Brain microvascular endothelial cell (primary cell): Measurements from ENCODE around the gene RBPJL.
A peak's percentile ranks its signal among the peaks of the same experiment; 100 is the strongest.

ENCODE experiments used
- DNase-seq: peaks from one replicate; pipeline ENCODE4 v3.0.0-alpha.2; 2020
- H3K27ac ChIP-seq: fragments of 250-450 bp; sonication (Bioruptor Pico); 2 replicates; pipeline ENCODE4 v1.5.1; 2020; ENCODE audit warnings: mild to moderate bottlenecking, moderate library complexity
- H3K27me3 ChIP-seq: fragments of 250-450 bp; sonication (Bioruptor Pico); replicated peaks from 2 replicates; pipeline ENCODE4 v1.5.1; 2020; ENCODE audit warnings: mild to moderate bottlenecking
- H3K36me3 ChIP-seq: fragments of 250-450 bp; sonication (Bioruptor Pico); replicated peaks from 2 replicates; pipeline ENCODE4 v1.5.1; 2020; ENCODE audit warnings: mild to moderate bottlenecking
- H3K4me3 ChIP-seq: 2 replicates; pipeline ENCODE4 v1.5.1; 2011; ENCODE audit warnings: low read depth, mild to moderate bottlenecking, control low read depth, low read length, moderate library complexity
- in situ Hi-C: cut with HindIII; loops from 2 replicates; pipeline ENCODE4 v1.10.0; 2017; ENCODE audit warnings: low sequenced_read_pairs, low pct_ligation_motif_present
- TF ChIP-seq, protein P1 (sequence below): IDR thresholded peaks from 2 replicates; pipeline ENCODE4 v1.5.1; 2011; ENCODE audit warnings: low read depth, mild to moderate bottlenecking, moderate library complexity, low read length, control low read depth, inconsistent platforms; ENCODE audit errors: missing control alignments

The RBPJL gene

GRCh38 chr20:45289942-45290676, 16.5 kb upstream of the RBPJL start:
- in situ Hi-C loops = no loop called here
- Histone ChIP-seq H3K36me3 (no peaks in the 10 kb centered on the region), H3K4me3 (no peak overlapping the region), H3K27me3 (no peaks in the 10 kb centered on the region), H3K27ac (no peak overlapping the region)
- no peak for DNase-seq
- TF ChIP-seq, protein P1, sequence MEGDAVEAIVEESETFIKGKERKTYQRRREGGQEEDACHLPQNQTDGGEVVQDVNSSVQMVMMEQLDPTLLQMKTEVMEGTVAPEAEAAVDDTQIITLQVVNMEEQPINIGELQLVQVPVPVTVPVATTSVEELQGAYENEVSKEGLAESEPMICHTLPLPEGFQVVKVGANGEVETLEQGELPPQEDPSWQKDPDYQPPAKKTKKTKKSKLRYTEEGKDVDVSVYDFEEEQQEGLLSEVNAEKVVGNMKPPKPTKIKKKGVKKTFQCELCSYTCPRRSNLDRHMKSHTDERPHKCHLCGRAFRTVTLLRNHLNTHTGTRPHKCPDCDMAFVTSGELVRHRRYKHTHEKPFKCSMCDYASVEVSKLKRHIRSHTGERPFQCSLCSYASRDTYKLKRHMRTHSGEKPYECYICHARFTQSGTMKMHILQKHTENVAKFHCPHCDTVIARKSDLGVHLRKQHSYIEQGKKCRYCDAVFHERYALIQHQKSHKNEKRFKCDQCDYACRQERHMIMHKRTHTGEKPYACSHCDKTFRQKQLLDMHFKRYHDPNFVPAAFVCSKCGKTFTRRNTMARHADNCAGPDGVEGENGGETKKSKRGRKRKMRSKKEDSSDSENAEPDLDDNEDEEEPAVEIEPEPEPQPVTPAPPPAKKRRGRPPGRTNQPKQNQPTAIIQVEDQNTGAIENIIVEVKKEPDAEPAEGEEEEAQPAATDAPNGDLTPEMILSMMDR = no peak

DNA sequence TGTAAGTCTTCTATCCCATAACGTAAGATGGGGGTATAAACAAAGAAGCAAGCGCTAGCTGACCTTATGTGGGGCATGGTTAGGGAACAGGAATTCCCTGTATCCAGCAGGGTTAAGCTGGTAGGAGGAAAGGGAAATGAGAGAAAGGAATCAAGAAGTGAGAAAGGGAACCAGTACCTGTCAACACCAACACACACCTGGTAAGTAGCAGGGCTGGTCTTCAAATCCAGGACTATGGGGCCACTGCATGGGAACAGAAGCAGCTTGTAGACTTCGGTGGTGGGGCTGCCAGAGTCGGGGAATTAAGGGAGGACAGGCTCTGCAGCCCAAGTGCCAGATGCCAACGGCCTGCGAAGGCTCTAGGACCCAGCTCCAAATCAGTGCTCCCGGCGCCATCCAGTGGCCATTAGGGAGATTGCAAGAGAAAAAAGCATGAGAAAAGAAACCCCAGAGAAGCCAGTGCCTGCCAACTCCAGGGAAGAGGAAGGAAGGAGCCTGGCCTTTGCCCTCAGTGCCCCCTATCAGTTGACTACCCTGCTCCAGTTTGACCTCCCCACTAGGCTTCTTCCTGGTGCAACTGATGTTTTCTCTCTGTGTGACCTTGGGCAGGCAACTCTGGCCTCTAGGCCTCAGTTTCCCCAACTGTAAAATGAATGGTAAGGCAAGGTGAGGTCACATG, 15.8 kb upstream of the RBPJL start:
- Histone ChIP-seq H3K27ac (no peak overlapping the region), H3K4me3 (no peak overlapping the region), H3K27me3 (no peaks in the 10 kb centered on the region), H3K36me3 (no peaks in the 10 kb centered on the region)
- DNase-seq = peak; percentile 75
- in situ Hi-C loops = no loop called here
- TF ChIP-seq, protein P1 = peak; percentile 93

DNA sequence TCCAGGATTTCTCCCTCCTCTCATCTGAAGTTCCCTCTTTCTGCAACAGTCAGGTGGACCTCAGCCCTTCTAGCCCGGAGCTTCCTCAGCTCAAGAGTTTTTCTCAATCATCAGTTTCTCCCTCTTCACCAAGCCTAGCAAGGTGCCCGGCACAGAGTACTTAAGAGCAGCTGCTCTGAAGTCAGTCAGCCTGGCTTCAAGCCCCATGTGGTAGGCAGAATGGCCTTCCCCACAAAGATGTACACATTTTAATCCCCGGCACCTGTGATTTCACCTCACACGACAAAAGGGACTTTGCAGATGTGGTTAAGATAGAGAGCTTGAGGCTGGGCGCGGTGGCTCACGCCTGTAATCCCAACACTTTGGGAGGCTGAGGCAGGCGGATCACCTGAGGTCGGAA, 15.1 kb upstream of the RBPJL start:
- in situ Hi-C loops = no loop called here
- Histone ChIP-seq H3K27ac (no peak overlapping the region), H3K4me3 (no peak overlapping the region), H3K36me3 (no peaks in the 10 kb centered on the region), H3K27me3 (no peaks in the 10 kb centered on the region)
- DNase-seq = no peak
- TF ChIP-seq, protein P1 = no peak

GRCh38 chr20:45292343-45292742, 14.3 kb upstream of the RBPJL start:
- TF ChIP-seq, protein P1 = no peak
- Histone ChIP-seq H3K36me3 (no peaks in the 10 kb centered on the region), H3K27me3 (no peaks in the 10 kb centered on the region), H3K27ac (no peak overlapping the region), H3K4me3 (no peak overlapping the region)
- in situ Hi-C loops = no loop called here
- DNase-seq = no peak

DNA sequence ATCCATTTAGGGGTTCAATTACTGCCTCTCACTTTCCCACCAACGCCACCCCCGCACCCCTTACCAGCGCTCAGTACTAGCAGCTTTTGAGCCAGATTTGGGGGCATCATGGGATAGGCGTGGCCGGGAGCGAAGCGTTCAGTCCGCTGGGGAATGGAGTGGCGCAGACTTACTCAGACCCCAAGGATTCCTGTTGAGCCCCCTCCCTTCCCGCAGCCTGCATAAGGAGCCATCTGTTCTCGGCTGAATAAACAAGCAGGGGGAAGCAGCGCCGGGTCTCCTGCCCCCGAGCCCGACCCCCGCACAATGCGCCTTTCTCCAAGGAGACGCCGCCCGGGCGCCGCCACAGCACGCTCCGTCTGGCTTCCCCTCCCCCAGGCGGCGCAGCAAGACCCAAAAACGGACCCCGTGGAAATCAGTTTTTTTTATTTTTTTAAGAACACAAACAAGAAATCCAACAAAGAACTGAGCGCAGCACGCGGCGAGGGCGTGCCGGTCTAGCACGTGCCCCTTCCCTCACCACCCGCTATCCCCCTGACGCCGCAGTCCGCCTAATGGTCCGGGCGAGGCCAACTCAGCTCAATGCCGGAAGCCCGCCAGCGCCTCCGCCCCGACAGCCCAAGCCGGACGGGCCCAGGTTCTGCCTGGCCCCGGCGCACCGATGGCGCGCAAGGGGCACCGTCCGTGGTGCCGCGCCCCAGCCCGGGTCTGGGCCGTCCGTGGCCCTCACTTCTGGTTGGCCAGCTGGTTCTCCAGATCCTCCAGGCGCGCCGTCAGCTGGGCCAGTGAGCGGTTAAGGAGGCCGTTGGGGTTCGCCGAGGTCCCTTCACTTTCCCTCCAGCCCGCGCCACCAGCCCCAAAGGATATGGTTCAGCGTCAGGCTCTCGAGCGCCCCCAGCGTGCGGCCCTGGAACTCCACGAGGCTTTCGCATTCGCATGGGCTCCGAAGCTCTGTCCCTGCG, 13.3 kb upstream of the RBPJL start:
- Histone ChIP-seq H3K36me3 (no peaks in the 10 kb centered on the region), H3K27me3 (no peaks in the 10 kb centered on the region), H3K27ac (no peak overlapping the region), H3K4me3 (peak overlapping the region; percentile 58)
- in situ Hi-C loops = no loop called here
- TF ChIP-seq, protein P1 = peak; percentile 98
- peak; percentile 65 for DNase-seq
